HG03097 (cell line): Measurements from ENCODE around the gene TP53AIP1.
A peak's percentile ranks its signal among the peaks of the same experiment; 100 is the strongest.

Source experiments
- ATAC-seq: cut with Tn5 transposase; IDR thresholded peaks from one replicate; pipeline ENCODE4 v1.9.1; 2021; ENCODE audit not compliant: unreplicated experiment, low FRiP score

The TP53AIP1 gene

GRCh38 chr11:128892866-128893565, 49.7 kb downstream of the TP53AIP1 start:
- ATAC-seq: no peak

DNA sequence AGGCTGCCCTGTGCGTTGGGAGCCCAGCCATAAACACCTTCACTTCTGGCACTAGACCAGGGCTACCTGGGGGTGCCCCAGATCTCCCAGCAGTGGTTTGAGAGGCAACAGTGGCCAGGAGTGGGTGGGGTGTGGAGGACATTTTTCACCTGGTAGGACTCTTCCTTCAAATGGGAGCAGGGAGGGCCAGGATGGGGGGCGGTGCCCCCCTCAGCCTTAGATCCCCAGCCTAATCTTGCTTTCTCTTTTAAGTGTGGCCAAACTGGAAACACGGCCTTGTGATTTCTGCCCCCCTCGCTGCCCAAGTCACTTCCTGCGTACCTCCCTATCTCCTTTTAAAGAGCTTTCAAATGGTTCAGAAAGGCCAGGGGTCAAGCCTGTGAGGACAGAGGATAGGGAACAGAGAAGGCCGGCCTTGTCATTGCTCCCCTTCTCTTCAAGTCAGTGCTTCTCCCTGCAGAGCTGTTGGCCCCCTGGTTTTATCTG, 50.7 kb downstream of the TP53AIP1 start:
- peak; percentile 42 for ATAC-seq

DNA sequence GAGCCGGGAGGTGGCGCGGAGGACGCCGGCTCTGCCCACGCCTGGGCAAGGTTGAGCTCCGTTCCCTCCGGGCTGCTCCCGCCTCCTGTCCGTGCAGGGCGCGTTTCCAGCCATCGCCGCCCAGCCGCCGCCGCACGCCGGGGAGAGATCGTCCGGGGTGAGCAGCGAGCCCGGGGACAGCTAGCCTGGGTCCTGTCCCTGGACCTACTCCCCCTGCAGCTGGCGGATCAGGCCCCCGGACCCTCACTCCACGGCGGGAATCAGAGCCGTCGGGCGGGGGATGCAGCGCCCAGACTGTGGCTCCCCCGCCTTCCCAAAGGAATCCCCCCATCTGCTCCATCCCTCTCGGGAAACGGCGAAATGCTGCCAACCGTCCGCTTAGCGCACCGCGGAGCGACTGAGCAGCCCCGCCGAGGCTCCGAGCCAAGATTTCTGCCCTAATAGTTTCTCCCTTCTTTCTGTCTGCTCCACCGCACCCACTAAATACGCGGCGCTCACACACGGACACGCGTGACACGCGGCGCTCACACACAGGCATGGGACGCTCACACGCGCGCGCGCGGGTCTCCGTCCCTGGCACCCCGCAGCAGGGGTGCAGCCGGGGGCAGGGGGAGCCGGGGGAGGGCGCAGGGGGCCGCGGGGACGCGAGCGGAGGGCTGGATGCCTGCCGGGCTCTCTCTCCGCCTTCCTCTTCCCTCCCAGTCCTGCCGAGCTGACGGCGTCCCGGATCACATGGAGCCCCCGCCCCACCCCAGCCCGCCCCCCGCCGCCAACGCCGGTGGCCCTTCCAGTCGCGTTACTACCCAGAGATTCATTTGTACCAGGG, 51.9 kb downstream of the TP53AIP1 start, which contains the start of gene KCNJ5:
Gene KCNJ5 (plus strand): TSS at position 814 of the 826 bp plus-strand sequence. CDS start 19,918 bp downstream, outside the sequence.
- no peak for ATAC-seq

GRCh38 chr11:128890216-128890542, 52.5 kb downstream of the TP53AIP1 start:
- ATAC-seq: no peak

DNA sequence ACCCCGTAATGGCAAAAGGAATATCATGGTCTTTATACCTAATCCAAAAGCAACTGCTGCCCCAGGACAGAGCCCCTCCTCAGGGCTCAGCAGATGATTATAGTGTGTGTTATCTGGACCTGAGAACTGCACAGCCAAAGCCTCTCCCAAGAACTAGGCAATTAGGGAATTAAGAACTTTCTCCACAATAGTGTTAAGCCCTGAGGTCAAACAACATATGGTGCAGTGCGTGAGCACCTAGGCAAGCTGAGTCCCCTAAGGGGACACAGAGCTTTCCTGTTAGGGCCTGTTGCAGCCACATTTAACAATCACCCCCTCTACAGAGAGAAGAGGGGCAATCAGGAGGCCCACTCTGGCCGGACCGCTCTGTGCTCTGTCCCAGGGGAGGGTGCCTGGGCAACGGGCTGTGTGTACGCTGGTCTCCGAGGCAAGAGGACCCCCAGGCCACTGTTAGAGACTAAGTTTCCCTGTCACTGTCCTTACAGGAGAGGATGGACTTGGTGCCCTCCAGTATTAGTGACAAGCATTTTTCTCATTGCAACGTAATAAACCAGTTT, 52.9 kb downstream of the TP53AIP1 start:
- no peak for ATAC-seq

GRCh38 chr11:128888034-128888985, 54.4 kb downstream of the TP53AIP1 start:
- no peak for ATAC-seq

DNA sequence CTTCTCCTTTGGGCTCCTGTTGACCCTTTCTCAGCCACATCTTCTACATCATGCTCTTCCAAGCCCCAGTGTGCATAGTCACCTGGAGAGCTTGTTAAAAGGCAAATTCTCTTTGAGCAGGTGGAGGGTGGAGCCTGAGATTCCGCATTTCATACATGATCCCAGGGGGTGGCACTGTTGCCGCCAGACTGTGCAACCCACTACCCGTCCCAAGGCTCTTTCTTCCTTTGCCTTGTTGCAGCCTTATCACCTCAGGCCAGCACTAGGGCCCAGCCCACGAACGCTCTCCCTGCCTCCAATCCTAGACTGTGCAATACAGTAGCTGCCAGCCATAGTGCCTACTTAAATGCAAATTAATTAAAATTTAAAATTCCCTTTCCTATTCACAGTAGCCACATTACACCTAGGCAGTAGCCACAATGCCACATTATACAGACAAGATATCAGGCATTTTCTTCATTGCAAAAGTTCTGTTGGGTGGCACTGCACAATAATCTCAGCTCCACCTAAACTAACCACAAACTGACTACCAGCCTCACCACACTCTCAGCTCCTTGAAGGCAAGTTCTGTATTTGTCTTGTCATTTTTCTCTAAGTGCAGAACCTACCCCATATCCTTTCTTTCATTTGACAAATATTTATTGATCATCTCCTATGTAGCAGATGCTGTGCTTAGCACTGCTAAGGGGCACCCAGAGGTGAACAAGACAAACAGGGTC, 56.1 kb downstream of the TP53AIP1 start:
- ATAC-seq: no peak
